OCI-LY1 (cell line): ENCODE data around the gene S100PBP.

Source experiments
- CTCF ChIP-seq: fragments of 200-600 bp; sonication (generic), shearing (Covaris generic); IDR thresholded peaks from 2 replicates; pipeline ENCODE4 v1.5.1; 2017; ENCODE audit warnings: mild to moderate bottlenecking, antibody characterized with exemption, low read length, moderate library complexity, mixed read lengths
- EZH2 ChIP-seq: fragments of 200-600 bp; sonication (generic), shearing (Covaris generic); IDR thresholded peaks from 2 replicates; pipeline ENCODE4 v1.8.0; 2017; ENCODE audit warnings: borderline replicate concordance, mixed run types, mild to moderate bottlenecking, antibody characterized with exemption, low read length, moderate library complexity, mixed read lengths

GRCh38 chr1:32901823-32902534 lies 84.5 kb downstream of the S100PBP start:
- TF ChIP-seq CTCF (no peak), EZH2 (no peak)
